Measurements from ENCODE around the gene MAP3K9. TPM values are rescaled to one million over a fixed set of nuclear protein-coding genes. Genes with fewer than 3 reads are reported as not detected.

The MAP3K9 gene
- total and polyA plus RNA-seq, 2 donors (not counting 3 experiments of a cell fraction or from before 2014, with no cell fraction given) = 0.06 to 0.11 TPM

DNA sequence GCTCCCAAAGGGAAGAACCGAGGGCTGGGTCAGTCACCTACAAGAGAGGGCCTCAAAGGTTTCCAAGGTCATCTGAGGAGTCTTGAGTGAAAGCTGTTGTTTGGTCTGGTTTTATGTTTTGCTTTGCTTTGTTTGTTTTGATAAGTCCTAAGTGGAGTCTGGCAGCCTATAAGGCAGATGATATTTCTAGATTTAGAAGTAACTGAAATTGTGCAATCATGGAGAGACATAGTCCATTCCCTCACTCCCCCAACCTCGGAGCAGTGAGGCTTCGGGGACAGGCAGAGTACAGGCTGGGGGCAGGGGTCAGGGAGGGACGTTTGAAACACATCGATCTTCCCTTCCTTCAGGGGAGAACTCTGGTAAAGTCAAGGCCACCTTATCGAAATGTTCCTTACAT is 125.3 kb downstream of the MAP3K9 start:
- H3K79me2 ChIP-seq (ENCODE audit: control insufficient read depth, insufficient read depth, low read length) = no peaks in the 10 kb centered on the region
- no peak overlapping the region for H2AFZ ChIP-seq (ENCODE audit: low read depth, low read length)
- FAIRE-seq = no peak
- no TSS peak for BruUV-seq (replicated peaks)
- DNase-seq (ENCODE audit: low read depth, low spot score) = no peak
- dilution Hi-C loops (cut with MboI; ENCODE audit: extremely low pct_ligation_motif_present, low sequenced_read_pairs) = no loop called here
- no peaks in the 10 kb centered on the region for H3K9me3 ChIP-seq (replicated peaks; ENCODE audit: control insufficient read depth, insufficient read depth, low read length)
- TF ChIP-seq POLR2A (IDR thresholded peaks at IDR 0.05; ENCODE audit: low read depth, low read length) (no peak), EZH2 (IDR thresholded peaks at IDR 0.05; ENCODE audit: borderline replicate concordance, low read depth, low read length, severe bottlenecking) (no peak)
- TF ChIP-seq, protein P1, sequence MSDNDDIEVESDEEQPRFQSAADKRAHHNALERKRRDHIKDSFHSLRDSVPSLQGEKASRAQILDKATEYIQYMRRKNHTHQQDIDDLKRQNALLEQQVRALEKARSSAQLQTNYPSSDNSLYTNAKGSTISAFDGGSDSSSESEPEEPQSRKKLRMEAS (IDR thresholded peaks at IDR 0.05; ENCODE audit: insufficient read depth, insufficient read length) = no peak
- POLR2A ChIA-PET = no interaction called here
- intact Hi-C loops (cut with micrococcal nuclease) = no loop called here
- H3K4me3 ChIP-seq (replicated peaks in 1 of 3; ENCODE audit: insufficient read depth in 1 of 3, low read depth in 1 of 3, low read length in 3 of 3) = no peak overlapping the region
- no peak overlapping the region for H3K27ac ChIP-seq (ENCODE audit: insufficient read depth, low read depth, low read length)
- H3K9ac ChIP-seq (replicated peaks; ENCODE audit: extremely low read depth, insufficient read depth, low read length) = no peak overlapping the region
- no peaks in the 10 kb centered on the region for H4K20me1 ChIP-seq (replicated peaks; ENCODE audit: control insufficient read depth, extremely low read depth, insufficient read depth, low read length)
- H3K4me1 ChIP-seq (ENCODE audit: control insufficient read depth, extremely low read depth, insufficient read depth, low read length) = no peaks in the 10 kb centered on the region
- CTCF ChIA-PET = no interaction called here
- no peaks in the 10 kb centered on the region for H3K27me3 ChIP-seq (ENCODE audit: control insufficient read depth in 2 of 2, insufficient read depth in 2 of 2, low read length in 2 of 2)
- H3K9me1 ChIP-seq (replicated peaks; ENCODE audit: control insufficient read depth, extremely low read depth, insufficient read depth, low read length) = no peaks in the 10 kb centered on the region
- H3K4me2 ChIP-seq (ENCODE audit: insufficient read depth, low read length) = no peak overlapping the region
- no peaks in the 10 kb centered on the region for H3K36me3 ChIP-seq (ENCODE audit: control insufficient read depth in 2 of 2, extremely low read depth in 1 of 2, insufficient read depth in 2 of 2, low read length in 2 of 2)

DNA sequence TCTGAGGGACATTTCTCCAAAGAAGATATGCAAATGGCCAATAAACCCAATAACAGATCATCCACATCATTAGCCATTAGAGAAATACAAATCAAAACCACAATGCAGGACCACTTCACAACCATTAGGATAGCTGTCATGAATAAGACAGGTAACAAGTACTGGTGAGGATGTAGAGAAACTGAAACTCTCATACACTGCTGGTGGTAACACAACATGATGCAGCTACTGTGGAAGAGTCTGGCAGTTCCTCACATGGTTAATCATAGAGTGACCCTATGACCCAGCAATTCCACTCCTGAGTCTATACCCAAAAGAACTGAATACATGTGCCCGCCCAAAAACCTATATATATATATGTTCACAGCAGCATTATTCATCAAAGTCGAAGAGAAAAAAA is 128.6 kb downstream of the MAP3K9 start:
- Histone ChIP-seq H3K4me1 (ENCODE audit: control insufficient read depth, extremely low read depth, insufficient read depth, low read length) (no peaks in the 10 kb centered on the region), H3K4me3 (replicated peaks in 1 of 3; ENCODE audit: insufficient read depth in 1 of 3, low read depth in 1 of 3, low read length in 3 of 3) (no peak overlapping the region), H3K27ac (ENCODE audit: insufficient read depth, low read depth, low read length) (no peak overlapping the region), H3K9me1 (replicated peaks; ENCODE audit: control insufficient read depth, extremely low read depth, insufficient read depth, low read length) (no peaks in the 10 kb centered on the region), H3K9me3 (replicated peaks; ENCODE audit: control insufficient read depth, insufficient read depth, low read length) (no peaks in the 10 kb centered on the region), H4K20me1 (replicated peaks; ENCODE audit: control insufficient read depth, extremely low read depth, insufficient read depth, low read length) (no peaks in the 10 kb centered on the region), H3K27me3 (ENCODE audit: control insufficient read depth in 2 of 2, insufficient read depth in 2 of 2, low read length in 2 of 2) (no peaks in the 10 kb centered on the region), H3K36me3 (ENCODE audit: control insufficient read depth in 2 of 2, extremely low read depth in 1 of 2, insufficient read depth in 2 of 2, low read length in 2 of 2) (no peaks in the 10 kb centered on the region), H2AFZ (ENCODE audit: low read depth, low read length) (no peak overlapping the region), H3K9ac (replicated peaks; ENCODE audit: extremely low read depth, insufficient read depth, low read length) (no peak overlapping the region), H3K79me2 (ENCODE audit: control insufficient read depth, insufficient read depth, low read length) (no peaks in the 10 kb centered on the region), H3K4me2 (ENCODE audit: insufficient read depth, low read length) (no peak overlapping the region)
- BruUV-seq (replicated peaks) = no TSS peak
- FAIRE-seq (no peak), DNase-seq (ENCODE audit: low read depth, low spot score) (no peak)
- POLR2A ChIA-PET = no interaction called here
- intact Hi-C loops (cut with micrococcal nuclease) (no loop called here), dilution Hi-C loops (cut with MboI; ENCODE audit: extremely low pct_ligation_motif_present, low sequenced_read_pairs) (no loop called here)
- CTCF ChIA-PET = no interaction called here
- TF ChIP-seq EZH2 (IDR thresholded peaks at IDR 0.05; ENCODE audit: borderline replicate concordance, low read depth, low read length, severe bottlenecking) = no peak
- no peak for TF ChIP-seq FOS (IDR thresholded peaks at IDR 0.05; ENCODE audit: borderline replicate concordance, insufficient read depth, low read length)
- TF ChIP-seq POLR2A (IDR thresholded peaks at IDR 0.05; ENCODE audit: low read depth, low read length) = no peak
- TF ChIP-seq, protein P2, sequence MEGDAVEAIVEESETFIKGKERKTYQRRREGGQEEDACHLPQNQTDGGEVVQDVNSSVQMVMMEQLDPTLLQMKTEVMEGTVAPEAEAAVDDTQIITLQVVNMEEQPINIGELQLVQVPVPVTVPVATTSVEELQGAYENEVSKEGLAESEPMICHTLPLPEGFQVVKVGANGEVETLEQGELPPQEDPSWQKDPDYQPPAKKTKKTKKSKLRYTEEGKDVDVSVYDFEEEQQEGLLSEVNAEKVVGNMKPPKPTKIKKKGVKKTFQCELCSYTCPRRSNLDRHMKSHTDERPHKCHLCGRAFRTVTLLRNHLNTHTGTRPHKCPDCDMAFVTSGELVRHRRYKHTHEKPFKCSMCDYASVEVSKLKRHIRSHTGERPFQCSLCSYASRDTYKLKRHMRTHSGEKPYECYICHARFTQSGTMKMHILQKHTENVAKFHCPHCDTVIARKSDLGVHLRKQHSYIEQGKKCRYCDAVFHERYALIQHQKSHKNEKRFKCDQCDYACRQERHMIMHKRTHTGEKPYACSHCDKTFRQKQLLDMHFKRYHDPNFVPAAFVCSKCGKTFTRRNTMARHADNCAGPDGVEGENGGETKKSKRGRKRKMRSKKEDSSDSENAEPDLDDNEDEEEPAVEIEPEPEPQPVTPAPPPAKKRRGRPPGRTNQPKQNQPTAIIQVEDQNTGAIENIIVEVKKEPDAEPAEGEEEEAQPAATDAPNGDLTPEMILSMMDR (IDR thresholded peaks at IDR 0.05; ENCODE audit: extremely low read depth in 1 of 2, insufficient read depth in 1 of 2, low read depth in 1 of 2, low read length in 2 of 2) = no peak
